ENCODE data around the gene DDX42.
A peak's percentile ranks its signal among the peaks of the same experiment; 100 is the strongest.
"Not testable (repeated sequence)": the region's sequence is repeated elsewhere in the genome, so short reads cannot be mapped to it uniquely, and the experiment has no call there.

Gene DDX42

GRCh38 chr17:63783522-63783921, 9.6 kb downstream of the DDX42 start:
- peak; percentile 23 for DNase-seq

DNA sequence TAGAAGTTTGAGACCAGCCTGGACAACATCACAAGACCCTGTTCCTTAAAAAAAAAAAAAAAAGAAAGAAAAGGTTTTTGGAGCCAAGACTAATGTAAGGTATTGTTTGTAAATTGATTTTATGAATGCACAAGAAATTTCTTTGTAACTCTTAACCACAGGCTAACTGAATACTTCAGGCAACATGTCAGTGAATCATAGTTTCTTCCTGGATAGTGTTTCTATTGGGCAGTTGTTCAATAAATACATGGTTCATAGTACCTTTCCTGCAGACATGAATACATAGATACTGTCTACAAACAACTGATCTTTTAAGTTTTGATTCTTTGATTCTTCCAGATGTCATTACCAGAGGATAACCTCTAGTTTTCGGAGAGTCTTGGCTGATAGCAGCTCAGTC, 11.6 kb downstream of the DDX42 start:
- DNase-seq, result no peak

DNA sequence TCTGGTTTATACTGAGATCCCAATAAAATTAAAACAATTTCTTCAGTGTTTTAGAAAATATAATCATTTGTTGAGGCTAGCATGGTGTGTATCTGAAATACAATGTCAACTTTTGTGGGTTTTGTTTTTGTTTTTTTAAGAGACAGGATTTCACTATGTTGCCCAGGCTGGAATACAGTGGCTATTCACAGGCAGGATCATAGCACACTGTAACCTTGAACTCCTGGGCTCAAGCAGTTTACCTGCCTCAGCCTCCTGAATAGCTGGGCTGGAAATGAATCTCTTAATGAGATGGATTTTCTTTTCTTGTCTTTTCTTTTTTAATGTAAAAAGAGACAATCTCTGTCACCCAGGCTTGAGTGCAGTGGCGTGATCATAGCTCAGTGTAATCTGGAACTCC, 12.1 kb downstream of the DDX42 start:
- DNase-seq, result no peak

- no peak for DNase-seq
These were observed 13.2 kb downstream of the DDX42 start for GRCh38 chr17:63786971-63787711.

DNA sequence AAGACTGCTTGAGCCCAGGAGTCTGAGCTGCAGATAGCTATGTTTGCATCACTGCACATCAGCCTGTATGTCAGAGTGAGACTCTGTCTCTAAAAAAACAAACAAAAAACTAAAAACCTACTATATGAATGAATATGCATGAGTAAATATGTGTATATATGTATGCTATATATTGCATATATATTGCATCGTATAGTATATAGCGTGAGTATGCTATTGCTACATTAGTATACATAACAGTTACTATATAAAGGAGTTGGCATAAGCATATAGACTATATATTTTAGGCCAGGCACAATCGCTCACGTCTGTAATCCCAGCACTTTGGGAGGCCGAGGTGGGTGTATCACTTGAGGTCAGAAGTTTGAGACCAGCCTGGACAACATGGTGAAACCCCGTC, 16.1 kb downstream of the DDX42 start:
- DNase-seq, result no peak

DNA sequence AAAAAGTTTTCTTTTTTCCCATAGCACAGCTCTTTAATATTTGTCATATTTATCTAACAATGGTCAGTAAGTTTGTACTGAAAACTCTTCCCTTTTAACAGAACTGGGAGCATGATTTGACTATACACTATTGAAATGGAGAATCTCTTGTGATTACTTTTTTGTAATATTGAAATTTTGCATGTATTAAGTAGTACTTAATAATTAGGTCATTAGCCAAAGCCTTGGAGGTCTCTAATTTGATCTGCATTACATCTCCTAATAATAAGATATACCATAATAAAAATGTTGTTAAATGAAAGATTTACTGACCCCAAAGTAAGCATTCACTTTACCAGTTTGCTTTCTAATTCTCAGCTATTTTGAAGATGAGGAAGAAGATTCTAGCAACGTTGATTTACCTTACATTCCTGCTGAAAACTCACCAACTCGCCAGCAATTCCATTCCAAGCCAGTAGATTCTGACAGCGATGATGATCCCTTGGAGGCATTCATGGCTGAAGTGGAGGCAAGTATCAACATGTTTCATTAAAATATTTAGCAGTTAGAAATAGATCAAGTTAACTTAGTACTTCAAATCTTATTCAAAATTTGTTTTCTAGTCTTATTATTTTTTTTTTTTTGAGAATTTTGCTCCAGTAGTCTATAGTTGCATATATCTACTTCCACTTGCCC, 18.2 kb downstream of the DDX42 start:
- no peak for DNase-seq

DNA sequence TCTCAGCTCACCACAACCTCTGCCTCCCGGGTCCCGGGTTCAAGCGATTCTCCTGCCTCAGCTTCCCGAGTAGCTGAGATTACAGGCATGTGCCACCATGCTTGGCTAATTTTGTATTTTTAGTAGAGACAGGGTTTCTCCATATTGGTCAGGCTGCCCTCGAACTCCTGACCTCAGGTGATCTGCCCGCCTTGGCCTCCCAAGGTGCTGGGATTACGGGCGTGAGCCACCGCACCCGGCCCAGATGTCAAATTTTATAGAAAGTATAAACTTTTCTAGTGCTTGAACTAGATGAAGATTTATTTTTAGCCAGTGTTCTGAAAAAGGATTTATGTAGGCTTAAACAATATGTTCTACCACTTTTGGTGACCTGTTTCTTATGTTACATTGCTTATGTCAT, 22.4 kb downstream of the DDX42 start:
- DNase-seq, result not testable (repeated sequence)

- no peak for DNase-seq
These were observed 24.7 kb downstream of the DDX42 start for GRCh38 chr17:63798572-63799106.

DNA sequence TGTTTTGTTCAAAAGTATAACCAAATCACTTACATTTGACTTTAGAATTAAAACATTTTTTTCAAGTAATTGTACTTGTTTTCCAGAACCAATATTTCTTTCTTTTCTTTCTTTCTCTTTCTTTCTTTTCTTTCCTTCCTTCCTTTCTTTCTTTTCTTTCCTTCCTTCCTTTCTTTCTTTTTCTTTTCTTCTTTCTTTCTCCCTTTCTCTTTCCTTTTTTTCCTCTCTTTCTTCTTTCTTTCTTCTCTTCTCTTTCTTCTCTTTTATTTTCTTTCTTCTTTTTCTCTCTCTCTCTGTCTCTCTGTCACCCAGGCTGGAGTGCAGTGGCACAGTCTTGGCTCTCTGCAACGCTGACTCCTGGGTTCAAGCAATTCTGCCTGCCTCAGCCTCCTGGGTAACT, 26.8 kb downstream of the DDX42 start:
- DNase-seq, result no peak

GRCh38 chr17:63804328-63804727, 30.4 kb downstream of the DDX42 start:
- no peak for DNase-seq

DNA sequence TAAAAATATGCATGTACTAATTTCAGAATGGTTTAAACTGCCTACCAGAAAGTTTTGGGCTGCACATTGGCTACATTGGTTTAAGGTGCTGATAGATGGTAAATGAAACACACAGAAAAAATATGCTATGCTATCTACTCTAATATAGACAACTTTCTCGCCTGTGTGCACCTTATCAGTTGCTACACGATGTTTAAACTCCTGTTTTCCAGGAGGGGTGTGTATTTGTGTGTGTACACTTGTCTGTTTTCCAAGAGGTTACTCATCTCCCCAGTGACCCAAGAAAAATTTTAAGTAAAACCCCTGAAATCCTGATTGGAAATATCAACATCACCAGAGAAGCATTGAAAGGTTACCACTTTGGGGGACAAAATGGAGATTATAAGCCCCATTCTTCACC, 31.6 kb downstream of the DDX42 start:
- DNase-seq, result no peak

DNA sequence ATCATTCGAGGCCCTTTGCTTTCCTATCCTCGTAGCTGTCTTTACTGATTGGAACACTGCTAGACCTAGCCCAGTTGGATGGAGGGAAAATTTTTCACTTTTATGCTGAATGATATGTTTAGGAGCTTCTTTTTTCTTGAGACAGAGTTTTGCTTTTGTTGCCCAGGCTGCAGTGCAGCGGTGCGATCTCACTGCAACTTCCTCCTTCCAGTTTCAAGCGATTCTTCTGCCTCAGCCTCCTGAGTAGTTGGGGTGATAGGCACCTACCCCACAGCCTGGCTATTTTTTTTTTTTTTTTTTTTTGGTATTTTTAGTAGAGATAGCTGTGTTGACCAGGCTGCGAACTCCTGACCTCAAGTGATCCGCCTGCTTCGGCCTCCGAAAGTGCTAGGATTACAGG, 36.0 kb downstream of the DDX42 start:
- DNase-seq, result no peak

DNA sequence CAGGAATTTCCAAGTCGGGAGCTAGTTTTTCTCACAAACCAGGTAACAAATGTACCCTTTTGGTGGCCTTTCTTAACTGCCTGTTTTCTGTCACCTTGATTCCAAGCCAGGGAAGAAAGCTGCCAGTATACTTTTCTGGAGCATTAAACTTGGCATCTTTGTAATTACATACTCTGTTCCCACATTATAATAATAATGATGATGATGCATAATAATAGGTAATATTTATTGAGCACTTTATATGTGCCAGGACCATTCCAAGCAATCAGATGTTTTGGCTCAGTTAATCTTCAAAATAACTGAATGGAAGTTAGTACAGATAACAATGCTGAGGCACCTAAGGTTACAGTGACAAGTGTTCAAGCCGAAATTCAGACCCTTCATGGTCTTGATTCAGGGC, 42.2 kb downstream of the DDX42 start:
- no peak for DNase-seq

DNA sequence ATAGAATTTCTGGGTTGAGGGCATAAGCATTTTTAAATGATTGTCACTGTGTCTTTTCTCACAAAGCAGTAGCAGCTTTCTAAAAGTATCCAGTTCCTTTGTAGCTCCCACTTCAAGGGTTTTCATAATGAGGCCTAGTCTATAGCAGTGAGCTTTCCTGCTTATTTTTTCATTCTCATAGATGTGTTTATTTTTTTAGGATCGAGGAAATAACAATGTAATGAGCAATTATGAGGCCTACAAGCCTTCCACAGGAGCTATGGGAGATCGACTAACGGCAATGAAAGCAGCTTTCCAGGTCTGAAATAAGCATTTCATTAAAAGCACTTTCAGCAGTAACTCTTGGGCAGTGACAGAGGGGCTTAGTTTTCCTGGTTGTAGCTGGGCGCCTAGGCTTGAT, 42.7 kb downstream of the DDX42 start:
- DNase-seq, result no peak

DNA sequence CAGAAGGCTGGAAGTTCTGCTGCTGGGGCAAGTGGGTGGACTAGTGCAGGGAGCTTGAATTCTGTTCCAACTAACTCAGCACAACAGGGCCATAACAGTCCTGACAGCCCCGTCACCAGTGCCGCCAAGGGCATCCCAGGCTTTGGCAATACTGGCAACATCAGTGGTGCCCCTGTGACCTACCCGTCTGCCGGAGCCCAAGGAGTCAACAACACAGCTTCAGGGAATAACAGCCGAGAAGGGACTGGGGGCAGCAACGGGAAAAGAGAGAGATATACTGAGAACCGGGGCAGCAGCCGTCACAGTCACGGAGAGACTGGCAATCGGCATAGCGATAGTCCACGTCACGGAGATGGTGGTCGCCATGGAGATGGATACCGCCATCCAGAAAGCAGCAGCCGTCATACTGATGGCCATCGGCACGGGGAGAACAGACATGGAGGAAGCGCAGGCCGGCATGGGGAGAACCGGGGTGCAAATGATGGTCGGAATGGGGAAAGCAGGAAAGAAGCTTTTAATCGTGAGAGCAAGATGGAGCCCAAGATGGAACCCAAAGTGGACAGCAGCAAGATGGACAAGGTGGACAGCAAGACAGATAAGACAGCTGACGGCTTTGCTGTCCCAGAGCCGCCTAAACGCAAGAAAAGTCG, 43.9 kb downstream of the DDX42 start:
- DNase-seq, result no peak

DNA sequence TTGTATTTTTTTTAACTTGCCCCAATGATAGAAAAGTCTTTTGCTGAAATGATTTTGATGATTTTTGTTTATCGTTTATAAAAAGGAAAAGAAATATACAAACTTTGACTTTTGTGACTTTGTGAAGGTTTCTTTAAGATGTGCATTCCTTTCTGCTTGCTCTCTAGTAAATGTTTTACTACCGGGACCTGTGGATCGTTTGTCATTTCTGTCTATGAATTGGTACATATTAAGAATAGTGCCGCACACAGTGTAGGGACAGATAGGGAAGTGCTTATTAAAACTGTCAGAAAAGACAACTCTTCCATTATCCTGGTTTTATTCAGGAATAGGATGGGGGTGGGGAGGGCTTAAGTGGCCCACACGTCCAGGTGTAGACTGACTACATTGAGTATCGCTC, 45.2 kb downstream of the DDX42 start:
- DNase-seq, result no peak

- DNase-seq, result no peak
These were observed 45.9 kb downstream of the DDX42 start for GRCh38 chr17:63819585-63820537.

DNA sequence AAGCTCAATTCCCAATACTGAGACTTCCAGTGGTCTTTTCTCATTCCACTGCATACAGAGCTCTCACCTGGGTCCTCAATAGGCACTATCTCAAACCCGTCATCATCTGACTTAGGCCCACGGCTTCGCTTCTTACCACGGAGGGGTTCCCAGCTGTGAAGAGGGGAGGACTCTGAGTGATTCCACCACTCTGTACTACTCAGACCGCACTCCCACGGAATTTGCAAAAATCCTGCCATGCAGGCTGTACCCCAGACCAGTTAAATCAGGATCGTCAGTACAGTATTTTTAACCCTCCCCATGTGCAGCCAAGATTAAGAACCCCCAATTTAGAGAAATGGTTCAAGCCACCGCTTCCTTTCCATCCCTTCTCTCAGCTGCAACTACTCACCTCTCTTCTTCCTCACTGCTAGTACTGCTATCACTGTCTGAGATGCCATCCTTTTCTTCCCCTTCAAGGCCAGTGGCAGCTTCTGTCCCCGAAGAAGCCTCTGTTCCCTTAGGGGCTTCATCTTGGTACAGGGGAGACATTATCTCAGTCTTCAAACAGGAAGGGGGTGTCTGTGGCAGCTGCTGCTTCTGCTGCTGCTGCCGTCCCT, 47.1 kb downstream of the DDX42 start:
- no peak for DNase-seq

DNA sequence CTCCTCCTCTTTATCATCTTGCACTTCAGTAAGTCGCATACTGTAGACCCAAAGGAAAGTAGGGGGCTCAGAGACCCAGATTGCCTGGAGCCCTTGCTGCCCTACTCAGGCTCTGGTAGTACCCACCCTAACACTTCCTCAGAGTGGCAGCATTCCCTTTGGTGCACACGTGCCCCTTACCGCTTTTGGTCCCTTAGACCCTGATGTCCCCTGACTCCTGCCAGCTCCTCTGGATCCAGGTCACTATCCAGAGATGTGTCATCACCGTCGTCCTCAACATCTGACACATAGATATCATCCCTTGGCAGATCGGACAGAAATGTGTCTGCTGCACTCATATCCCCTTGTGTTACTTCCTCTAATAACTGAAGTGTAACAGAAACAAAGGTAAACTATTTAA, 47.8 kb downstream of the DDX42 start:
- no peak for DNase-seq

GRCh38 chr17:63822537-63822936, 48.6 kb downstream of the DDX42 start:
- no peak for DNase-seq

DNA sequence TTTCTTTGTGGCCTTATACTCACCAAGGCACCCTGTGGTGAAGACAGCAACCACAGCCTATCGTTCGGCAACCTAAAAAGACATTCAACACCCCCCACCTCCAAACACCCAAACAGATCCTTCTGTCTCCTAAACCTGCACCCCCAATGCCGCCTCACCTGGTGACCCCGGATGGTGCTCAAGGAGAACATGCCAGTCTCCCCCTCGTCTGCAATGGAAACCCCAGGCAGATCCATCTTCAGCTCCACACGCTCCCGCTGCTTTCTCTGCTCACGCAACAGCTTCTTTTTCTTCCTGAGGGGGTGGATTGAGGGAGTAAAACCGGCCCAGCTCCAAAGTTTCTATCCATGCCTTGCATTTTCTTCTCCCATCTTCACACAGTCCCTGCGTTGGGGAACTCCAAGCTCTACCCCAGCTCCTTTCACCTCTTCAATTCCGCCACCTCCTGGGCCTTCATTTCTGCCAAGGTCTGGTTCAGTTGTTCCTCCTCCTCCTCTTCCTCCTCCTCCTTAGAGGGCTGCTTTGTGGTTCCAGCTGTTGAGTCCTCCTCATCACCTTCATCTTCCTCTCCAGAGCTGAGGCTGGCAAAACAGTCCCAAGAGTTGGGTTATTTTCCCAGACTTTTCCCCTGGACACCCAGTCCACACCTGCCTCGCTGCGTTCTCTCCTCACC, 49.8 kb downstream of the DDX42 start:
- no peak for DNase-seq

- DNase-seq, result no peak
These were observed 50.4 kb downstream of the DDX42 start for GRCh38 chr17:63824362-63824761.

All from activated CD4-positive, alpha-beta T cell treated with anti-CD3 and anti-CD28 coated beads, Interleukin-2, amount 50 U/mL, for 16 hours (primary cell).